Progenitor cell of endocrine pancreas (in vitro differentiated cells): ENCODE measurements around the gene PPFIA1. TPM values are rescaled to one million over a fixed set of nuclear protein-coding genes. Genes with fewer than 3 reads are reported as not detected.

Experiments used
- DNase-seq: peaks from one replicate; pipeline ENCODE4 v3.0.0; 2021; ENCODE audit warnings: low spot score; ENCODE audit not compliant: unreplicated experiment
- H3K27ac Mint-ChIP-seq: 2 replicates; pipeline ENCODE4 v1.8.0; 2021; ENCODE audit warnings: mild to moderate bottlenecking, moderate library complexity, mixed read lengths
- H3K27me3 Mint-ChIP-seq: 2 replicates; pipeline ENCODE4 v1.8.0; 2021; ENCODE audit warnings: mixed read lengths
- H3K36me3 Mint-ChIP-seq: 2 replicates; pipeline ENCODE4 v1.8.0; 2022; ENCODE audit warnings: mixed read lengths; ENCODE audit not compliant: insufficient read depth
- H3K4me1 Mint-ChIP-seq: 2 replicates; pipeline ENCODE4 v1.8.0; 2021; ENCODE audit warnings: low read depth, mixed read lengths
- H3K4me3 Mint-ChIP-seq: 2 replicates; pipeline ENCODE4 v1.8.0; 2021; ENCODE audit warnings: low read depth, mild to moderate bottlenecking, moderate library complexity, mixed read lengths
- H3K9me3 Mint-ChIP-seq: 2 replicates; pipeline ENCODE4 v1.8.0; 2021; ENCODE audit warnings: low read depth, mixed read lengths
- CTCF ChIP-seq: fragments of 200-600 bp; sonication (generic); IDR thresholded peaks from one replicate; pipeline ENCODE4 v1.5.0; 2021; ENCODE audit warnings: antibody characterized with exemption, mild to moderate bottlenecking; ENCODE audit not compliant: unreplicated experiment
- total RNA-seq: library from RNA; stranded (reverse); gene quantifications from 2 replicates; pipeline ENCODE4 v1.2.1, GENCODE V29; 2021

The PPFIA1 gene
- total RNA-seq, 1 donor from 2014 or later, result 70.8 TPM

- H3K27ac Mint-ChIP-seq, result no peak overlapping the region
- no peaks in the 10 kb centered on the region for H3K27me3 Mint-ChIP-seq
- H3K36me3 Mint-ChIP-seq, result peaks cover 6% of the 10 kb centered on the region
- DNase-seq, result no peak
- no peak overlapping the region for H3K4me3 Mint-ChIP-seq
- no peak for TF ChIP-seq CTCF
- no peaks in the 10 kb centered on the region for H3K9me3 Mint-ChIP-seq
- peaks cover 14% of the 10 kb centered on the region for H3K4me1 Mint-ChIP-seq
These were observed 45.2 kb downstream of the PPFIA1 start for GRCh38 chr11:70315716-70316115.

- no peak overlapping the region for H3K27ac Mint-ChIP-seq
- no peak for DNase-seq
- peaks cover 6% of the 10 kb centered on the region for H3K4me1 Mint-ChIP-seq
- H3K4me3 Mint-ChIP-seq, result no peak overlapping the region
- H3K27me3 Mint-ChIP-seq, result no peaks in the 10 kb centered on the region
- no peak for TF ChIP-seq CTCF
- peaks cover 3% of the 10 kb centered on the region for H3K36me3 Mint-ChIP-seq
- H3K9me3 Mint-ChIP-seq, result no peaks in the 10 kb centered on the region
These were observed 47.3 kb downstream of the PPFIA1 start for GRCh38 chr11:70317581-70318305.

- no peak for TF ChIP-seq CTCF
- Mint-ChIP-seq H3K27me3 (no peaks in the 10 kb centered on the region), H3K36me3 (peaks cover 4% of the 10 kb centered on the region), H3K9me3 (no peaks in the 10 kb centered on the region), H3K27ac (no peak overlapping the region), H3K4me1 (no peaks in the 10 kb centered on the region), H3K4me3 (no peak overlapping the region)
- no peak for DNase-seq
These were observed 49.0 kb downstream of the PPFIA1 start for GRCh38 chr11:70319396-70320076.

DNA sequence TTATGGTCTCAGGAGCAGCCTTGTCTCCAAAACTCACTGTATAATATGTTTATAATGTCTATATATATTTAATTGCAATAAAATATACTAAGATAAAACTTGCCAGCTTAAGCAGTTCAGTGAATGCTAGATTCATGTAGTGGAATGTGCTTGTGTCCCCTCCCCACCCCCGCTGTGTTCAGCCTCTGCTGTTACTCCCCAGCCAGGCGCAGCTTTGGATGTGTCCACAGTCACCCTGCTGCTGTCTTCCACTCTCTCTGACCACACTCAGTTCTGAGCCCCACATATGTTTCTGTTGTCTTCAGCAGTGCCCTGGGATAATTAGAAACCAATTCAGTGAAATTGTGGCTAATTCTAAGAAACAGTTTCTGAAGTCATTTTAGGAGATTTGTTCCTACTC is 52.2 kb downstream of the PPFIA1 start:
- Mint-ChIP-seq H3K27me3 (no peaks in the 10 kb centered on the region), H3K9me3 (no peaks in the 10 kb centered on the region), H3K36me3 (peaks cover 18% of the 10 kb centered on the region), H3K4me3 (no peak overlapping the region), H3K4me1 (no peaks in the 10 kb centered on the region), H3K27ac (no peak overlapping the region)
- TF ChIP-seq CTCF, result no peak
- no peak for DNase-seq

DNA sequence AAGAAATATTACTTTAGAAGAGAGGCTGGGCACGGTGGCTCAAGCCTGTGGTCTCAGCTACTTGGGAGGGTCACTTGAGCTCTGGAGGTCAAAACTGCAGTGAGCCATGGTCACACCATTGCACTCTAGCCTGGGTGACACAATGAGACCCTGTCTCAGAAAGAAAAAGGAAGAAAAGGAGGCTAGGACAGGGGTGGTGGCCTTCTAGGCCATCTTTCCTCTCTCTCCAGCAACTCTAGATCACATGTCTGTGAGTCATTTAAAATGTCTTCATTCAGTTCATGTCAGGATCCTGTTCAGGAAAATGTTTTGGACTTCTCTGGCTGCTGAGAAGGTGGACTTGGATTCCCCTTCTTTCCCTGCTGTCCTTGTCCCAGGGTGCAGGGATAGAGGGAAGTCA is 53.3 kb downstream of the PPFIA1 start:
- no peak for TF ChIP-seq CTCF
- DNase-seq, result no peak
- H3K9me3 Mint-ChIP-seq, result no peaks in the 10 kb centered on the region
- peaks cover 23% of the 10 kb centered on the region for H3K36me3 Mint-ChIP-seq
- H3K4me1 Mint-ChIP-seq, result no peaks in the 10 kb centered on the region
- H3K4me3 Mint-ChIP-seq, result no peak overlapping the region
- no peaks in the 10 kb centered on the region for H3K27me3 Mint-ChIP-seq
- H3K27ac Mint-ChIP-seq, result no peak overlapping the region
